Brain microvascular endothelial cell (primary cell): Measurements from ENCODE around the gene BRF1.
"Not testable (repeated sequence)": the region's sequence is repeated elsewhere in the genome, so short reads cannot be mapped to it uniquely, and the experiment has no call there.

Experiments used
- DNase-seq: peaks from one replicate; pipeline ENCODE4 v3.0.0-alpha.2; 2020
- H3K27ac ChIP-seq: fragments of 250-450 bp; sonication (Bioruptor Pico); 2 replicates; pipeline ENCODE4 v1.5.1; 2020; ENCODE audit warnings: mild to moderate bottlenecking, moderate library complexity
- H3K27me3 ChIP-seq: fragments of 250-450 bp; sonication (Bioruptor Pico); replicated peaks from 2 replicates; pipeline ENCODE4 v1.5.1; 2020; ENCODE audit warnings: mild to moderate bottlenecking
- H3K36me3 ChIP-seq: fragments of 250-450 bp; sonication (Bioruptor Pico); replicated peaks from 2 replicates; pipeline ENCODE4 v1.5.1; 2020; ENCODE audit warnings: mild to moderate bottlenecking
- H3K4me3 ChIP-seq: 2 replicates; pipeline ENCODE4 v1.5.1; 2011; ENCODE audit warnings: low read depth, mild to moderate bottlenecking, control low read depth, low read length, moderate library complexity
- in situ Hi-C: cut with HindIII; loops from 2 replicates; pipeline ENCODE4 v1.10.0; 2017; ENCODE audit warnings: low sequenced_read_pairs, low pct_ligation_motif_present
- TF ChIP-seq, protein P1 (sequence below): IDR thresholded peaks from 2 replicates; pipeline ENCODE4 v1.5.1; 2011; ENCODE audit warnings: low read depth, mild to moderate bottlenecking, moderate library complexity, low read length, control low read depth, inconsistent platforms; ENCODE audit errors: missing control alignments

BRF1 gene

DNA sequence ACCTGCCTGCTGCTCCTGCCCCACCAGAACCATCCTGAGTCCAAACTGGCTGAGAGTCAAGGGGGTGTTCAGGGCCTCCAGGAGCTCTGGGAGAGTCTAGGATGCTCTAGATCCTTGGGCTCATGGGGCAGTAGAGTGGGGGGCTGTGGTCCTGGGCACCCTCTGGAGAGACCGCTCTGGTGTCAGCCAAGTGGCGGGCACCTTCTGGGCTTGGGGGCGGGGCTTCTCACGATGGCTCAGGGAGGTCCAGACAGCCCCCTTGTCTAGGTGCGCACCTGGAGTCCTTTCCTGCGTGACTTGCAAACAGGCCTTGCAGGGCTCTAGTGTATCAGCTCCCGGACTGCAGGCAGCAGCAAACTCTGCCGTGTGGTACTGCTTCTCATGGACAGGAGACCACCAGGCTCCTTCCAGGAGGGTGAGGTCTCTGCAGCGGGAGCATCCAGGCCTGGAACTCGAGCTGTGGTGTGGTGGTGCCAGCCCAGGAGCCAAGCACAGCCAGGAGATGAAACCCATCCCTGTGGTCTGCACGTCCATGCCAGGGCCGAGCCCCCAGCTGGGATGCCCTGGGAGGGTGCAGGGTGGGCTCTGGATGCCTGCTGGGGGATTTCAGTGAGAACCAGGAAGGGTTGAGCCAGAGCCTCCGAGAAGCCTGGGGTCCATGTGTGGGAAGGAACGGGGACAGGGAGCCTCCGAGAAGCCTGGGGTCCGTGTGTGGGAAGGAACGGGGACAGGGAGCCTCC is 28.8 kb upstream of the BRF1 start:
- Histone ChIP-seq H3K27me3 (no peaks in the 10 kb centered on the region), H3K36me3 (no peaks in the 10 kb centered on the region), H3K27ac (no peak overlapping the region), H3K4me3 (no peak overlapping the region)
- no peak for DNase-seq
- in situ Hi-C loops = no loop called here
- TF ChIP-seq, protein P1, sequence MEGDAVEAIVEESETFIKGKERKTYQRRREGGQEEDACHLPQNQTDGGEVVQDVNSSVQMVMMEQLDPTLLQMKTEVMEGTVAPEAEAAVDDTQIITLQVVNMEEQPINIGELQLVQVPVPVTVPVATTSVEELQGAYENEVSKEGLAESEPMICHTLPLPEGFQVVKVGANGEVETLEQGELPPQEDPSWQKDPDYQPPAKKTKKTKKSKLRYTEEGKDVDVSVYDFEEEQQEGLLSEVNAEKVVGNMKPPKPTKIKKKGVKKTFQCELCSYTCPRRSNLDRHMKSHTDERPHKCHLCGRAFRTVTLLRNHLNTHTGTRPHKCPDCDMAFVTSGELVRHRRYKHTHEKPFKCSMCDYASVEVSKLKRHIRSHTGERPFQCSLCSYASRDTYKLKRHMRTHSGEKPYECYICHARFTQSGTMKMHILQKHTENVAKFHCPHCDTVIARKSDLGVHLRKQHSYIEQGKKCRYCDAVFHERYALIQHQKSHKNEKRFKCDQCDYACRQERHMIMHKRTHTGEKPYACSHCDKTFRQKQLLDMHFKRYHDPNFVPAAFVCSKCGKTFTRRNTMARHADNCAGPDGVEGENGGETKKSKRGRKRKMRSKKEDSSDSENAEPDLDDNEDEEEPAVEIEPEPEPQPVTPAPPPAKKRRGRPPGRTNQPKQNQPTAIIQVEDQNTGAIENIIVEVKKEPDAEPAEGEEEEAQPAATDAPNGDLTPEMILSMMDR = no peak

DNA sequence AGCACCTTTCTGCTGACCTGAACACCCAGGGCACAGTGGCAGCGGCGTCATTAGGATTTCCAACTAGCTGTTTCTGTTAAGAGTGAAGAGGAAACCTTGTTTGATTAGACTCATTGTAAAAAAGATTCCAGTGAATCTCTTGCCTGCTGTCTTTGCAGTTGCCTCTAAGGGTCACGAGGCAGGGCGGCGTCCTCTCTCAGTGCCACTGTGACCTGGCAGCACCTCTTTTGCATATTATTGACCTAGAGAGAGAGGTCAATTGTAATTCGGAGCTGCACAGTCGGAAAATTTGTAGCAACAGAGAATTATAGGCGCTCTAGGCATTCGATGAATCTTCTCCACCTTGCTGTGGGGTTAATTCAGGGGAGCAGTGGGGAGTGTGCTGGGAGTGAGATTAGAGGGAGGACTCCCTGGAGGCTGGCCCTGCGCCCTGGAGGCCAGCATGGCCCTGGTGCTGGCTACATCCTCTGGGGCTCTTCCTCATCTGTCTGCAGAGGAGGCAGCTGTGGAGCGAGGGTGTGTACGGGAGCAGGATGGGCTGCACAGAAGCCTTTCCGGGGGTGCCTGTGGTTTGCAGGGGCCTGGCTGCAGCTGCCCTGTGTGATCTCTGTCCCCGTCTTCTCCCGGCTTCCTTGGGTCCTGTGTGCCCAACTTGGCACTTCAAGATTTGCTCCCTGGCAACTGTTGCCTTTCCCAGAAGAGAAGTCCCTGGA is 28.0 kb upstream of the BRF1 start:
- no peak overlapping the region for H3K4me3 ChIP-seq
- in situ Hi-C loops = no loop called here

DNA sequence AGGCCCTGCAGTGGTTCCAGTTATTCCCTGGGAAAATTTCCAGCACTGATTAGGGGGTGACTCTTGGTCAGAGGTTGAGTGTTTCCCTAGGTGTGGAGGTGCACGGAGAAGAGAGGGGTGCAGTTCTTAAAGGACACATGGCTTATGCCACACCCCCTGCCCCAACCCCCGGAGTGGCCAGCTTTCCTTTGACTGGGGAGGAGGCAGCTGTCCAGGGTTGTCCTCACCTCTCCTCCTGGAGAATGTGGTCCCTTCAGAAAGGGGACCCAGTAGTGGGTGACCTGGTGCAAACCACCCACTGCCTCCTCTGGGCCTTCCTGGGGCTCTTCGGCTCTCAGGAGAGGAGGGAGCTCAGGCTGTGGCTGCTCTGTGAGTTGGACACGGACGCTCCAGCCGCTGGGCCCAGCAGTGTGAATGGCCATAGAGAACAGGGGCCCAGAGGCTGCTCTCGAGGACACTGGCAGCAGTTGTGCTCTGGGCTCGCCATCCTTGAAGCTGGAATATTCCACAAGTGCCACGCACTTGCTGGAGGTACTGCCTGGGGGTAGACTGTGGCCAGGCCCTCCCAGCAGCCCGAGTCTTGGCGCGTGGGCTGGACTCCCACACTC is 27.4 kb upstream of the BRF1 start:
- in situ Hi-C loops = no loop called here

More for the DNA sequence above, 28.0 kb upstream of the BRF1 start:
- Histone ChIP-seq H3K36me3 (no peaks in the 10 kb centered on the region), H3K27me3 (no peaks in the 10 kb centered on the region), H3K27ac (no peak overlapping the region)
- TF ChIP-seq, protein P1 = no peak
- DNase-seq = no peak

DNA sequence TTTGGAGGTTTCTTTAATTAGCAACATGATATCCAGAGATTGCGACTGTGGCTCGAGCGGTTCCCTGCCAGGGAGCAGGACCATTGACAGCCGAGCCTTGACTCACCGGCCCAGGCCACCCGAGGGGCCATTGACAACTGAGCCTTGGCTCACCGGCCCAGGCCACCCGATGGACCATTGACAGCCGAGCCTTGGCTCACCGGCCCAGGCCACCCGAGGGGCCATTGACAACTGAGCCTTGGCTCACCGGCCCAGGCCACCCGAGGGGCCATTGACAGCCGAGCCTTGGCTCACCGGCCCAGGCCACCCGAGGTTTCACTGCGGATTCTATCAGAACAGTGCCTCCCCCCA is 26.9 kb upstream of the BRF1 start:
- in situ Hi-C loops, H3K36me3 ChIP-seq, DNase-seq, H3K27ac ChIP-seq, H3K27me3 ChIP-seq, H3K4me3 ChIP-seq: not testable (repeated sequence)

More for the DNA sequence above, 27.4 kb upstream of the BRF1 start:
- H3K27ac ChIP-seq = no peak overlapping the region
- TF ChIP-seq, protein P1 = no peak
- H3K36me3 ChIP-seq = no peaks in the 10 kb centered on the region
- H3K27me3 ChIP-seq = no peaks in the 10 kb centered on the region
- DNase-seq = no peak
- no peak overlapping the region for H3K4me3 ChIP-seq

DNA sequence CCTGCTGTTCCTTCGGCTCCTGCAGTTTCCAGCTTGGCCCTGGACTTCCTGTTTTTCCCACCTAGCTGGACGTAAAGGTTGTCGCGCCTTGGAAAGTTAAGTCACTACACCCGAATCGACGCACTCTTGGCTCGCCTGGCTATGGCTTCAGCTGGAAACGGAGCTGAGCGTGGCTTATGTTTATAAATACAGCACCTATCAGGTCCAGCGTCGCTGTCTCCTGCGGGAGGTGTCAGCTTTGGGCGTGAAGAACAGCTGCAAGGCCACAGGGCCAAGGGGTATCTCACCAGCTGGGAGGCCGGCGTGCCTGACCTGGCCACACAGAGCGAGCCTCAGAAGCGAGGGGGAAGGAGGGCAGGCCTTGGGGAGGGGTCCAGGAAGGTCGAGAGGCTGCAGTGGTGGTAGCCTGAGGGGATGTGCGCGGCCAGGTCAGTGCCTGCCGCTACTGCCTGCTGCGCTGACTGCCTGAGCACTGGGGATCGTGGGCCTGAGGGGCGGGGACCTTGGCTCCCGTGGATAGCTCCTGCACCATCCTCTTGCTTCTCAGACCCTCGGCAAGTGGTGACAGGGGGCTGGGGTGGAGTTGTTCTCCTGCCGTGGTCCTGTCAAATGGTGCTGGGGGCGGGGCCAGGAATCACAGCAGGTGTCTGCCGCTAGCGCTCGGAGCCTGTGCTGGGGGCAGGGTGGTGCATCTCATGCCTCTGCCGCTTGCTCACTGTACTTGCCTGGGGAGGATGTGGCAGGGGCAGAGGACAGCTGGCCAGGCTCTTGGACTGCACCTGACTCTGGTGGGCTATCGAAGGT is 26.3 kb upstream of the BRF1 start:
- TF ChIP-seq, protein P1 = no peak
- in situ Hi-C loops = no loop called here
- no peak overlapping the region for H3K4me3 ChIP-seq
- H3K27ac ChIP-seq = no peak overlapping the region
- no peak for DNase-seq
- no peaks in the 10 kb centered on the region for H3K36me3 ChIP-seq
- H3K27me3 ChIP-seq = no peaks in the 10 kb centered on the region

DNA sequence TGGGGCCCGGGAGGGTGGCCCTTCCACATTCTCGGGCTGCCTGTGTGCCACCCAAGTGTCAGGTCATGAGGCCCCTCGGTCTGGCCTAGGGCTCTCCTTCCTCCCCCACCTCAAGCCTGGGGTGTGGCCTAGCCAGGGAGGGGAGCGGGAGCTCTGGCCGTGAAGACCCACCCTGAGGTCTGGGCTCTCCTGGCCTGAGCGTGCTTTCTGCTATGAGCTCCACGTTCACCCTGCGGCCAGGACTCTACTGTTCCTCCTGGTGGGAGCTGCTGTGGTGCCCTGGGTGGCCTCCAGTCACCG is 25.7 kb upstream of the BRF1 start:
- TF ChIP-seq, protein P1 = no peak
- no peak for DNase-seq
- Histone ChIP-seq H3K4me3 (no peak overlapping the region), H3K27ac (no peak overlapping the region), H3K36me3 (no peaks in the 10 kb centered on the region), H3K27me3 (no peaks in the 10 kb centered on the region)
- in situ Hi-C loops = no loop called here
